MCF 10A (cell line): ENCODE data around the gene ADIG. TPM values are rescaled to one million over a fixed set of nuclear protein-coding genes. Genes with fewer than 3 reads are reported as not detected.

Experiments
- BruUV-seq: library from RNA; stranded (reverse); fragments of 400-500 nt; replicated peaks from 2 replicates; lab custom pipeline; 2021; lab: Mats Ljungman, UMichigan
- CTCF ChIA-PET: fragments of 300-600 bp; sonication (Branson Sonifier 250); formaldehyde crosslinking; extraction: SDS; loops from one replicate; lab custom pipeline; 2021; ENCODE audit warnings: antibody characterized with exemption, inconsistent platforms; lab: Yijun Ruan, JAX
- POLR2A ChIA-PET: fragments of 300-600, 350-650 bp; sonication (Branson Sonifier 250); formaldehyde crosslinking; extraction: SDS; loops from one replicate; lab custom pipeline; 2020; ENCODE audit warnings: antibody characterized with exemption, inconsistent platforms; lab: Yijun Ruan, JAX
- DNase-seq: peaks from one replicate; pipeline ENCODE4 v3.0.0-alpha.2; 2018; ENCODE audit not compliant: unreplicated experiment
- H3K27ac Mint-ChIP-seq: one replicate; pipeline ENCODE4 v1.8.0; 2022; ENCODE audit warnings: mild to moderate bottlenecking, low read depth, mixed read lengths; ENCODE audit not compliant: unreplicated experiment
- H3K27me3 Mint-ChIP-seq: one replicate; pipeline ENCODE4 v1.8.0; 2022; ENCODE audit warnings: mixed read lengths; ENCODE audit not compliant: insufficient read depth, unreplicated experiment
- H3K36me3 Mint-ChIP-seq: one replicate; pipeline ENCODE4 v1.8.0; 2022; ENCODE audit warnings: mild to moderate bottlenecking, moderate library complexity, mixed read lengths; ENCODE audit not compliant: insufficient read depth, unreplicated experiment
- H3K4me1 Mint-ChIP-seq: one replicate; pipeline ENCODE4 v1.8.0; 2022; ENCODE audit warnings: mixed read lengths; ENCODE audit not compliant: insufficient read depth, unreplicated experiment
- H3K4me3 Mint-ChIP-seq: one replicate; pipeline ENCODE4 v1.8.0; 2022; ENCODE audit warnings: mild to moderate bottlenecking, moderate library complexity, mixed read lengths; ENCODE audit not compliant: unreplicated experiment
- H3K9me3 Mint-ChIP-seq: one replicate; pipeline ENCODE4 v1.8.0; 2022; ENCODE audit warnings: mixed read lengths; ENCODE audit not compliant: unreplicated experiment
- intact Hi-C: fragments of 100-400 bp; cut with micrococcal nuclease; formaldehyde crosslinking; loops from 2 replicates; pipeline ENCODE4 v1.14.1; 2022
- total RNA-seq: library from RNA; stranded (reverse); gene quantifications from 2 replicates; pipeline ENCODE4 v1.2.3, GENCODE V29; 2022
- TF ChIP-seq, protein P1 (sequence below): fragments of 200-600 bp; IDR thresholded peaks from one replicate; pipeline ENCODE4 v1.8.0; 2022; ENCODE audit warnings: antibody characterized with exemption, mild to moderate bottlenecking; ENCODE audit not compliant: unreplicated experiment

The ADIG gene
- total RNA-seq, 1 experiment from 2014 or later = not detected

DNA sequence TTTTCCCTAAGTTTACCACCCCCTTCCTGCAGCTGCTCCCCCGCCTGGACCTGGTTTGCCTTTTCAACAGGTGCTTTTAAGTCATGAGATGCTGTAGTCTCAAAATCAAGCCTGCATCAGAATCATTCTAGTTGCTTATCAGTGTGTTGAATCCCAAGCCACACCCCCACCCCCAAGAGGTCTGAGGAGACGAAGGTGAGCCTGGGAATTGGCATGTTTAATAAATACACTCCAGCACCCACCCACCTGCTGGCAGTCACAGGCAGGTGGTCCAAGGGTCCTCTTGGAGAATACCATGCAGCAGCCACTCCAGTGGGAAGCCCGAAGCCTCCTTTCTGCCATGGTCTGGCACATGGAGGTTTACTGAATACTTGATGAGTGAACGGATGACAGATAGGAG, 1.1 kb upstream of the ADIG start:
- BruUV-seq = no TSS peak
- H3K36me3 Mint-ChIP-seq = peaks cover 12% of the 10 kb centered on the region
- intact Hi-C loops = no loop called here
- DNase-seq = no peak
- TF ChIP-seq, protein P1, sequence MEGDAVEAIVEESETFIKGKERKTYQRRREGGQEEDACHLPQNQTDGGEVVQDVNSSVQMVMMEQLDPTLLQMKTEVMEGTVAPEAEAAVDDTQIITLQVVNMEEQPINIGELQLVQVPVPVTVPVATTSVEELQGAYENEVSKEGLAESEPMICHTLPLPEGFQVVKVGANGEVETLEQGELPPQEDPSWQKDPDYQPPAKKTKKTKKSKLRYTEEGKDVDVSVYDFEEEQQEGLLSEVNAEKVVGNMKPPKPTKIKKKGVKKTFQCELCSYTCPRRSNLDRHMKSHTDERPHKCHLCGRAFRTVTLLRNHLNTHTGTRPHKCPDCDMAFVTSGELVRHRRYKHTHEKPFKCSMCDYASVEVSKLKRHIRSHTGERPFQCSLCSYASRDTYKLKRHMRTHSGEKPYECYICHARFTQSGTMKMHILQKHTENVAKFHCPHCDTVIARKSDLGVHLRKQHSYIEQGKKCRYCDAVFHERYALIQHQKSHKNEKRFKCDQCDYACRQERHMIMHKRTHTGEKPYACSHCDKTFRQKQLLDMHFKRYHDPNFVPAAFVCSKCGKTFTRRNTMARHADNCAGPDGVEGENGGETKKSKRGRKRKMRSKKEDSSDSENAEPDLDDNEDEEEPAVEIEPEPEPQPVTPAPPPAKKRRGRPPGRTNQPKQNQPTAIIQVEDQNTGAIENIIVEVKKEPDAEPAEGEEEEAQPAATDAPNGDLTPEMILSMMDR = no peak
- H3K27ac Mint-ChIP-seq = no peak overlapping the region
- ChIA-PET CTCF (interaction anchor here (0.7 kb wide), 1 partner anchor 358 kb away, joined by 3 read pairs; no protein-coding TSS in a partner anchor), POLR2A (interaction anchor here (1.0 to 1.3 kb wide), 3 partner anchors 10 to 145 kb away, joined by 3 to 4 read pairs (median 4); partner anchors contain the start of gene SNHG17)
- peaks cover 5% of the 10 kb centered on the region for H3K4me1 Mint-ChIP-seq
- no peaks in the 10 kb centered on the region for H3K9me3 Mint-ChIP-seq
- H3K27me3 Mint-ChIP-seq = no peaks in the 10 kb centered on the region
- H3K4me3 Mint-ChIP-seq = no peak overlapping the region

GRCh38 chr20:38581830-38582358, 897 bp downstream of the ADIG start:
- Mint-ChIP-seq H3K36me3 (no peaks in the 10 kb centered on the region), H3K4me3 (no peak overlapping the region), H3K4me1 (peaks cover 5% of the 10 kb centered on the region), H3K27me3 (no peaks in the 10 kb centered on the region), H3K27ac (no peak overlapping the region), H3K9me3 (no peaks in the 10 kb centered on the region)
- intact Hi-C loops = no loop called here
- ChIA-PET CTCF (interaction anchor here (0.5 to 0.7 kb wide), 5 partner anchors 31 to 1585 kb away, joined by 3 to 4 read pairs (median 3); no protein-coding TSS in a partner anchor), POLR2A (no interaction called here)
- DNase-seq = no peak
- TF ChIP-seq, protein P1 = no peak
- BruUV-seq = no TSS peak

- no peak for DNase-seq
- H3K4me3 Mint-ChIP-seq = no peak overlapping the region
- H3K27me3 Mint-ChIP-seq = no peaks in the 10 kb centered on the region
- no peaks in the 10 kb centered on the region for H3K9me3 Mint-ChIP-seq
- H3K27ac Mint-ChIP-seq = no peak overlapping the region
- TF ChIP-seq, protein P1 = no peak
- H3K36me3 Mint-ChIP-seq = no peaks in the 10 kb centered on the region
- intact Hi-C loops = no loop called here
- CTCF ChIA-PET = no interaction called here
- no TSS peak for BruUV-seq
- H3K4me1 Mint-ChIP-seq = peaks cover 5% of the 10 kb centered on the region
- POLR2A ChIA-PET = no interaction called here
Observed at GRCh38 chr20:38583306-38583705, 2.3 kb downstream of the ADIG start.

DNA sequence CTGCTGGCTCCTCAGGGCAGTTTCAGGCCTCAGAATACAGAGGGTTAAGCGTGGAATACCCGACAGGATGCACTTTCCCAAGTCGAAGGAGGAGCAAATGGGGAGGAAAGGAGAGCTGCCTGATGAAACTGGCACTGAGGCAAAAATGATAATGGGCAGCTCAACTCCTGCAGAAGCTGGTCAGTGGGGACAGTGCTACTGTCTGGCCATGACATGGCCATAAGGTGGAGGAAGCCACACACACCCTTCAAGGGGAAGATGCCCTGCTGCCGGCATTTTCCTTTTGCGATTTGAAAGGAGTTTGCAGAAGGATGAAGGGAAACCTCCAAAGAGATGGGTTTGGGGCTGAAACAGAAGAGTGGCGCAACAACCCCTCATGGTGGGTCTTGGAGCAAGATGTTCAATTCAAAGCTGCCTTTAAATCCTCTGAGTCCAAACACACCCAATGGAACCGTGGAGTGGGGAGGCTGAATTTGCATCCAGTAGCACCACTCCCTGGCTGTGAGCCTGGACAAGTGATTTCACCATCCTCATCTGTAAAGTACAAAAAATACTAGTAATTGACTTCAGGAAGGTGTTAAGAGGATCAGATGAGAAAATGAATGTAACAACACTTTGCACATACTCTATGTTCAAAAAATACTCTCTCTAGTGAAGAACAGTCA, 3.2 kb downstream of the ADIG start:
- CTCF ChIA-PET = no interaction called here
- Mint-ChIP-seq H3K4me1 (peaks cover 5% of the 10 kb centered on the region), H3K27me3 (no peaks in the 10 kb centered on the region), H3K27ac (no peak overlapping the region), H3K9me3 (no peaks in the 10 kb centered on the region), H3K36me3 (no peaks in the 10 kb centered on the region), H3K4me3 (no peak overlapping the region)
- TF ChIP-seq, protein P1 = no peak
- intact Hi-C loops = no loop called here
- POLR2A ChIA-PET = no interaction called here
- no TSS peak for BruUV-seq
- no peak for DNase-seq
